ENCODE results near the gene FGF11.
"Not testable (repeated sequence)": the region's sequence is repeated elsewhere in the genome, so short reads cannot be mapped to it uniquely, and the experiment has no call there.

Gene FGF11

GRCh38 chr17:7481842-7482741 is 42.8 kb downstream of the FGF11 start:
- DNase-seq, result not testable (repeated sequence)

- DNase-seq, result not testable (repeated sequence)
Measured at GRCh38 chr17:7482742-7483088, 43.4 kb downstream of the FGF11 start.

- peak; percentile 89 to 95 for DNase-seq
Measured at GRCh38 chr17:7483255-7484066, 44.1 kb downstream of the FGF11 start.

- peak; percentile 96 to 98 for DNase-seq
Measured at GRCh38 chr17:7484067-7484918, 45.0 kb downstream of the FGF11 start, which contains the start of gene POLR2A. POLR2A (plus strand) TSS chr17:7484366.

- no peak for DNase-seq
Measured at GRCh38 chr17:7484919-7485377, 45.6 kb downstream of the FGF11 start.

GRCh38 chr17:7486181-7486580 is 46.9 kb downstream of the FGF11 start:
- no peak for DNase-seq

GRCh38 chr17:7490144-7490543 is 50.8 kb downstream of the FGF11 start:
- DNase-seq, result no peak

- no peak for DNase-seq
Measured at GRCh38 chr17:7491583-7491982, 52.3 kb downstream of the FGF11 start.

- DNase-seq, result no peak
Measured at GRCh38 chr17:7493941-7494340, 54.6 kb downstream of the FGF11 start.
